K562 (cell line): ENCODE results near the gene MAGI1. TPM values are rescaled to one million over a fixed set of nuclear protein-coding genes. Genes with fewer than 3 reads are reported as not detected.

Experiments
- ATAC-seq: fragments of 200-7000 bp; cut with Tn5 transposase; 3 replicates; pipeline ENCODE4 v1.9.1; 2020; ENCODE audit warnings: moderate library complexity
- BruUV-seq: library from RNA; stranded (reverse); fragments of 400-500 nt; replicated peaks from 2 replicates; lab custom pipeline; 2021; lab: Mats Ljungman, UMichigan
- CTCF ChIA-PET: fragments of 300-600 bp; formaldehyde crosslinking; extraction: SDS; loops from one replicate; lab custom pipeline; 2021; ENCODE audit warnings: low intra/inter-chr PET ratio; lab: Yijun Ruan, JAX
- POLR2A ChIA-PET: fragments of 300-600, 350-650 bp; sonication (Branson Sonifier 250); formaldehyde crosslinking; extraction: SDS; loops from one replicate; lab custom pipeline; 2021; ENCODE audit warnings: antibody characterized with exemption, inconsistent platforms; lab: Yijun Ruan, JAX
- DNase-seq, 4 experiments: peaks; one replicate each; pipeline versions ENCODE4 v3.0.0 to v3.0.0-alpha.2; 2011 to 2018; ENCODE audit warnings: low spot score in 3 of 4, mixed read lengths in 3 of 4; ENCODE audit errors: extremely low read depth in 1 of 4
- FAIRE-seq: peaks from 2 replicates; lab custom pipeline; 2011; peaks lifted over from hg19 to GRCh38; lab: Jason Lieb, UNC
- H2AFZ ChIP-seq: 2 replicates; pipeline ENCODE4 v1.6.0; 2011; ENCODE audit warnings: low read depth, low read length, control low read depth, inconsistent platforms
- H3K27ac ChIP-seq: fragments of 200-600 bp; 3 replicates; pipeline ENCODE4 v1.8.0; 2011; ENCODE audit warnings: low read depth, mild to moderate bottlenecking, control low read depth, inconsistent platforms, low read length, moderate library complexity, mixed read lengths; ENCODE audit errors: extremely low read depth
- H3K27me3 ChIP-seq, 2 experiments: fragments of 300-600 bp in 1 of 2; 2 replicates in 1 of 2; 3 replicates in 1 of 2; pipeline versions ENCODE4 v1.6.0 to v1.8.0; 2011; ENCODE audit warnings: inconsistent platforms in 2 of 2, low read length in 2 of 2, mild to moderate bottlenecking in 1 of 2, mixed read lengths in 1 of 2, moderate library complexity in 1 of 2; ENCODE audit not compliant: control insufficient read depth in 2 of 2, insufficient read depth in 2 of 2
- H3K36me3 ChIP-seq: fragments of 300-600 bp; 3 replicates; pipeline ENCODE4 v1.8.0; 2011; ENCODE audit warnings: mild to moderate bottlenecking, low read length, inconsistent platforms; ENCODE audit not compliant: control insufficient read depth, insufficient read depth
- H3K4me1 ChIP-seq, 2 experiments: fragments of 200-600 bp in 1 of 2; replicated peaks in 1 of 2; 2 replicates in 1 of 2; 3 replicates in 1 of 2; pipeline versions ENCODE4 v1.5.1 to v1.8.0; 2011; ENCODE audit warnings: inconsistent platforms in 2 of 2, low read length in 2 of 2, mild to moderate bottlenecking in 1 of 2, mixed read lengths in 1 of 2, moderate library complexity in 1 of 2; ENCODE audit not compliant: control insufficient read depth in 2 of 2, insufficient read depth in 2 of 2
- H3K4me2 ChIP-seq: 2 replicates; pipeline ENCODE4 v1.6.1; 2011; ENCODE audit warnings: low read length, control low read depth, inconsistent platforms, mixed read lengths; ENCODE audit not compliant: insufficient read depth
- H3K4me3 ChIP-seq: fragments of 200-600 bp; sonication (generic), shearing (Covaris generic); 2 replicates; pipeline ENCODE4 v1.5.1; 2016; ENCODE audit warnings: control low read depth, inconsistent platforms
- H3K79me2 ChIP-seq: fragments of 200-600 bp; 3 replicates; pipeline ENCODE4 v1.8.0; 2011; ENCODE audit warnings: low read length, inconsistent platforms; ENCODE audit not compliant: control insufficient read depth, insufficient read depth
- H3K9ac ChIP-seq, 2 experiments: 2 replicates each; pipeline versions ENCODE4 v1.6.0 to v1.6.1; 2011; ENCODE audit warnings: low read depth in 2 of 2, low read length in 2 of 2, control low read depth in 1 of 2, inconsistent platforms in 1 of 2, mild to moderate bottlenecking in 1 of 2, mixed read lengths in 1 of 2; ENCODE audit not compliant: insufficient read depth in 1 of 2
- H3K9me1 ChIP-seq: one replicate; pipeline ENCODE4 v1.6.0; 2011; ENCODE audit warnings: inconsistent platforms, mild to moderate bottlenecking, low read length, moderate library complexity; ENCODE audit not compliant: control insufficient read depth, insufficient read depth
- H3K9me3 ChIP-seq: replicated peaks from 2 replicates; pipeline ENCODE4 v1.5.1; 2011; ENCODE audit warnings: low read depth, low read length, inconsistent platforms; ENCODE audit not compliant: control insufficient read depth, insufficient read depth
- H4K20me1 ChIP-seq: replicated peaks from 2 replicates; pipeline ENCODE4 v1.6.1; 2011; ENCODE audit warnings: low read length, inconsistent platforms, mixed read lengths; ENCODE audit not compliant: control insufficient read depth, insufficient read depth
- ATF7 ChIP-seq: fragments of 450-650 bp; IDR thresholded peaks from 2 replicates; pipeline ENCODE4 v1.7.1; 2014; ENCODE audit warnings: mild to moderate bottlenecking, moderate library complexity
- ELF2 ChIP-seq: fragments of 250-450 bp; sonication (Bioruptor Pico); IDR thresholded peaks from 2 replicates; pipeline ENCODE4 v1.5.0; 2021; ENCODE audit warnings: mild to moderate bottlenecking
- HNRNPL ChIP-seq: fragments of 200-400 bp; formaldehyde crosslinking; IDR thresholded peaks from 2 replicates; pipeline ENCODE4 v1.6.1; 2017; ENCODE audit warnings: low read depth, mild to moderate bottlenecking, low read length
- MEIS2 ChIP-seq: fragments of 450-650 bp; IDR thresholded peaks from 2 replicates; pipeline ENCODE4 v1.6.1; 2014; ENCODE audit warnings: mild to moderate bottlenecking; ENCODE audit not compliant: partially characterized antibody
- MTA3 ChIP-seq: fragments of 450-650 bp; formaldehyde crosslinking; IDR thresholded peaks from 2 replicates; pipeline ENCODE4 v1.6.1; 2017; ENCODE audit warnings: mild to moderate bottlenecking, borderline replicate concordance
- NCOA2 ChIP-seq, 2 experiments: fragments of 450-650 bp; IDR thresholded peaks; 2 replicates each; pipeline ENCODE4 v1.6.1; 2018; ENCODE audit warnings: mild to moderate bottlenecking in 2 of 2, moderate library complexity in 1 of 2; ENCODE audit not compliant: partially characterized antibody in 2 of 2
- POLR2H ChIP-seq: IDR thresholded peaks from 2 replicates; pipeline ENCODE4 v1.6.1; 2016; ENCODE audit warnings: missing genetic modification characterization, low read depth, mild to moderate bottlenecking, control low read depth, missing compliant biosample characterization, moderate library complexity
- RFX1 ChIP-seq: fragments of 450-650 bp; IDR thresholded peaks from 2 replicates; pipeline ENCODE4 v1.6.1; 2016; ENCODE audit warnings: mild to moderate bottlenecking, moderate library complexity
- STAT5B ChIP-seq: fragments of 250-450 bp; sonication (Bioruptor Pico); IDR thresholded peaks from 2 replicates; pipeline ENCODE4 v1.8.0; 2021; ENCODE audit warnings: mild to moderate bottlenecking, inconsistent platforms
- XRCC3 ChIP-seq: fragments of 450-650 bp; IDR thresholded peaks from 2 replicates; pipeline ENCODE4 v1.6.1; 2017; ENCODE audit warnings: mild to moderate bottlenecking, moderate library complexity
- ZNF12 ChIP-seq: sonication (generic); formaldehyde crosslinking; IDR thresholded peaks from 2 replicates; pipeline ENCODE4 v1.4.0; 2020; ENCODE audit warnings: mild to moderate bottlenecking, missing genetic modification reagents
- WGBS: fragments of 100-300 bp; shearing (Covaris generic); methylation state at CpG from one replicate; pipeline ENCODE4 v1.1.6; 2016; ENCODE audit warnings: low coverage, mixed read lengths; ENCODE audit not compliant: insufficient coverage; ENCODE audit errors: missing lambda C conversion rate; 5-methylcytosine and 5-hydroxymethylcytosine counted together
- in situ Hi-C: fragments of 300-500 bp; cut with MboI; formaldehyde crosslinking; loops from 4 replicates; pipeline ENCODE4 v1.15.0; 2018; ENCODE audit warnings: inconsistent platforms, mixed read lengths
- intact Hi-C: fragments of 100-400 bp; cut with micrococcal nuclease; formaldehyde crosslinking; loops from 2 replicates; pipeline ENCODE4 v1.14.2; 2022
- polyA plus RNA-seq, 8 experiments: library from polyadenylated mRNA; depleted of rRNA in 4 of 8; stranded (reverse) in 5 of 8; unstranded in 3 of 8; fragments of >200 nt; fragmentation: Nextera tagmentation in 2 of 8; fragmentation: Illumina TruSeq in 1 of 8; extraction: Ambion mirVana in 2 of 8; extraction: Trizol in 1 of 8; gene quantifications; 2 replicates each; pipeline versions ENCODE4 v1.2.1 to v1.2.3, GENCODE V29; 2011 to 2014; ENCODE audit warnings: inconsistent platforms in 1 of 8, missing spikeins in 1 of 8
- total RNA-seq, 7 experiments: library from RNA; depleted of rRNA in 6 of 7; stranded (reverse); fragments of >200 nt in 6 of 7; fragmentation: Illumina TruSeq in 2 of 7; extraction: Trizol in 2 of 7; gene quantifications; 2 replicates each; pipeline versions ENCODE4 v1.2.1 to v1.2.3, GENCODE V29; 2011 to 2021; ENCODE audit warnings: low replicate concordance in 1 of 7
- TF ChIP-seq, protein P1 (sequence below): IDR thresholded peaks from 2 replicates; pipeline ENCODE4 v1.6.1; 2016; ENCODE audit warnings: missing genetic modification characterization, missing compliant biosample characterization

MAGI1 gene
- total and polyA plus RNA-seq, 9 of the 15 experiments (the other 6 are each of a cell fraction or from before 2014, with no cell fraction given), result 7.8 to 59.4 (median 43.2) TPM

DNA sequence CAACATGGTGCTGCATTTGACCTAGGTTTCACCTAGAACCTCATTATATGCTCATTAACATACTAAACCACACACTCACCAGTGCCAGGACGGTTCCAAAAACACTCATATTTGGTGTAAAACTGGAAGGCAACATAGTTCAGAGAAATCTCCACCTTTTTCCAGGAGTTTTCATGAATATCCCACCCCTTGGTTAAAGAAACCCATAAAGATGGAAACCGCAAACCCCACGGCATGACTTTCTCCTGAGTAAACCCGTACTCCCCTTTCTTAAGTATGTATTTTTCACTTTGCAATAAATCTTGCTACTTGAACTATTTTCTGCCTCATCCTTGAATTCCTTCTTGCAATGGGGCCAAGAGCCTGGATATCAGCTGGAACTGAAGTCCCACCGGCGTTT, 379.3 kb downstream of the MAGI1 start:
- Histone ChIP-seq H3K9me1 (no peaks in the 10 kb centered on the region), H3K27ac (no peak overlapping the region), H3K4me2 (no peak overlapping the region; the same call in 1 of the 2 replicates), H3K36me3 (no peaks in the 10 kb centered on the region), H3K4me3 (no peak overlapping the region), H3K27me3 (no peaks in the 10 kb centered on the region), H3K9me3 (no peaks in the 10 kb centered on the region)
- DNase-seq (peak in 1 of 4 experiments; percentile 14), ATAC-seq (no peak)
- CTCF ChIA-PET, result no interaction called here
- POLR2A ChIA-PET, result no interaction called here
- no TSS peak for BruUV-seq
- in situ Hi-C loops, result loop anchor here (25.0 kb wide), 1 partner anchor 1353 kb away; no protein-coding TSS in a partner anchor
- 16% methylated on average over 5 of the region's 6 CpGs for WGBS
- TF ChIP-seq STAT5B (CRISPR knock-in tag), result no peak
- TF ChIP-seq ELF2 (CRISPR knock-in tag), result no peak
- no peak for TF ChIP-seq ATF7
- no peak for TF ChIP-seq MTA3
- TF ChIP-seq RFX1, result no peak
- TF ChIP-seq, all 486 proteins: peak for 0
- Histone ChIP-seq H3K79me2 (no peaks in the 10 kb centered on the region), H3K9ac (no peak overlapping the region), H3K4me1 (peaks cover 0 to under 1% of the 10 kb centered on the region in 2 experiments; a peak in 1 of 5 replicates), H2AFZ (peak overlapping the region; percentile 60), H4K20me1 (no peaks in the 10 kb centered on the region)
- FAIRE-seq, result peak; percentile 23
- intact Hi-C loops, result no loop called here

DNA sequence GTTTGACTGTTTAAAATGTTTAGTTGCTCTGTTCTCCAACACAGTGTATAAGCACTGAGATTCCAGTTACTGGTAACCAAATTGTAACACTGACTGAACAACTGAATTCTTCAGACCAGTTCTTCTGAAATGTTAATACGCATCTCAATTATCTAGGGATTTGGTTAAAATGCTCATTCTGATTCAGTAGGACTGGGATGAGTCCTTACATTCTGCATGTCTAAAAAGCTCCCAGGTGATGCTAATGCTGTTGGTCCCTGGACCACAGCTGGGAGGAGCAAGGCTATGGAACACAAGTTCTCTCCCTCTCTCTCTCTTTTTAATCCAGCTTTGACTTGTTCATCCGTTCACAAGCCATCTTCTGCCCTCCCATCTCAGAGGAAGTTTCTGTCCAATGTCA, 380.3 kb downstream of the MAGI1 start:
- Histone ChIP-seq H3K4me2 (no peak overlapping the region), H3K79me2 (no peaks in the 10 kb centered on the region), H3K4me3 (no peak overlapping the region), H4K20me1 (no peaks in the 10 kb centered on the region), H3K9me1 (no peaks in the 10 kb centered on the region), H2AFZ (no peak overlapping the region), H3K4me1 (no peaks in the 10 kb centered on the region; a peak in 1 of 5 replicates), H3K9me3 (no peaks in the 10 kb centered on the region), H3K27ac (no peak overlapping the region), H3K36me3 (no peaks in the 10 kb centered on the region), H3K9ac (no peak overlapping the region), H3K27me3 (no peaks in the 10 kb centered on the region)
- DNase-seq, result no peak
- WGBS, result 63% methylated on average over 2 of the region's 2 CpGs
- in situ Hi-C loops (loop anchor here (25.0 kb wide), 1 partner anchor 1354 kb away; no protein-coding TSS in a partner anchor), intact Hi-C loops (no loop called here)
- ChIA-PET POLR2A (no interaction called here), CTCF (no interaction called here)
- no peak for FAIRE-seq
- BruUV-seq, result no TSS peak
- no peak for ATAC-seq
- TF ChIP-seq POLR2H (tag), result no peak
- no peak for TF ChIP-seq HNRNPL
- no peak for TF ChIP-seq ZNF12 (CRISPR knock-in tag)
- peak in 1 of 2 experiments; percentile 35 for TF ChIP-seq NCOA2 (IDR thresholded peaks at IDR 0.05; ENCODE audit: partially characterized antibody in 2 of 2)
- no peak for TF ChIP-seq XRCC3
- TF ChIP-seq MEIS2, result no peak
- TF ChIP-seq, protein P1, sequence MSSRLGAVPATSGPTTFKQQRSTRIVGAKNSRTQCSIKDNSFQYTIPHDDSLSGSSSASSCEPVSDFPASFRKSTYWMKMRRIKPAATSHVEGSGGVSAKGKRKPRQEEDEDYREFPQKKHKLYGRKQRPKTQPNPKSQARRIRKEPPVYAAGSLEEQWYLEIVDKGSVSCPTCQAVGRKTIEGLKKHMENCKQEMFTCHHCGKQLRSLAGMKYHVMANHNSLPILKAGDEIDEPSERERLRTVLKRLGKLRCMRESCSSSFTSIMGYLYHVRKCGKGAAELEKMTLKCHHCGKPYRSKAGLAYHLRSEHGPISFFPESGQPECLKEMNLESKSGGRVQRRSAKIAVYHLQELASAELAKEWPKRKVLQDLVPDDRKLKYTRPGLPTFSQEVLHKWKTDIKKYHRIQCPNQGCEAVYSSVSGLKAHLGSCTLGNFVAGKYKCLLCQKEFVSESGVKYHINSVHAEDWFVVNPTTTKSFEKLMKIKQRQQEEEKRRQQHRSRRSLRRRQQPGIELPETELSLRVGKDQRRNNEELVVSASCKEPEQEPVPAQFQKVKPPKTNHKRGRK (tag), result no peak
